A549 (cell line): ENCODE data around the gene DNAAF5. TPM values are rescaled to one million over a fixed set of nuclear protein-coding genes. Genes with fewer than 3 reads are reported as not detected.
"Not testable (repeated sequence)": the region's sequence is repeated elsewhere in the genome, so short reads cannot be mapped to it uniquely, and the experiment has no call there.

ENCODE experiments used
- ATAC-seq, 2 experiments: fragments of 200-7000 bp in 1 of 2; fragments of >200 bp in 1 of 2; cut with Nextera tagmentation in 1 of 2; cut with Tn5 transposase in 1 of 2; 3 replicates each; pipeline versions ENCODE4 v1.8.0 to v1.9.1; 2018 to 2020; ENCODE audit warnings: mild to moderate bottlenecking in 1 of 2, moderate library complexity in 1 of 2
- CTCF ChIA-PET: fragments of 300-600 bp; sonication (Branson Sonifier 250); formaldehyde crosslinking; extraction: SDS; loops from one replicate; lab custom pipeline; 2021; ENCODE audit warnings: antibody characterized with exemption, inconsistent platforms; lab: Yijun Ruan, JAX
- POLR2A ChIA-PET: fragments of 350-600 bp; formaldehyde crosslinking; extraction: SDS; loops from one replicate; lab custom pipeline; 2021; ENCODE audit warnings: antibody characterized with exemption, inconsistent platforms; lab: Yijun Ruan, JAX
- DNase-seq, 2 experiments: peaks; one replicate each; pipeline versions ENCODE4 v3.0.0 to v3.0.0-alpha.2; 2011 to 2016; ENCODE audit warnings: low read depth in 1 of 2, low spot score in 1 of 2
- FAIRE-seq: peaks from 2 replicates; lab custom pipeline; 2011; peaks lifted over from hg19 to GRCh38; lab: Jason Lieb, UNC
- H3K27ac ChIP-seq, 2 experiments: fragments of >200 bp; sonication (Bioruptor Twin); formaldehyde crosslinking; 3 replicates each; pipeline ENCODE4 v1.5.1; 2016 to 2017
- H3K4me1 ChIP-seq: fragments of >200 bp; sonication (Bioruptor Twin); formaldehyde crosslinking; 3 replicates; pipeline ENCODE4 v1.6.1; 2016
- H3K4me2 ChIP-seq: fragments of >200 bp; sonication (Bioruptor Twin); formaldehyde crosslinking; 3 replicates; pipeline ENCODE4 v1.6.1; 2016
- H3K4me3 ChIP-seq: fragments of >200 bp; sonication (Bioruptor Twin); formaldehyde crosslinking; 3 replicates; pipeline ENCODE4 v1.5.1; 2016
- H3K9me3 ChIP-seq: fragments of >200 bp; sonication (Bioruptor Twin); formaldehyde crosslinking; 3 replicates; pipeline ENCODE4 v1.6.1; 2016
- CBX8 ChIP-seq: fragments of 200-600 bp; sonication (generic); IDR thresholded peaks from 2 replicates; pipeline ENCODE4 v1.6.1; 2016
- CEBPB ChIP-seq, 2 experiments: fragments of >200 bp in 1 of 2; sonication (Bioruptor Twin) in 1 of 2; formaldehyde crosslinking in 1 of 2; IDR thresholded peaks; 2 replicates each; pipeline ENCODE4 v1.6.1; 2012 to 2016
- EHMT2 ChIP-seq: fragments of 200-600 bp; sonication (generic); IDR thresholded peaks from 2 replicates; pipeline ENCODE4 v1.6.1; 2016; ENCODE audit warnings: antibody characterized with exemption, low read depth, mild to moderate bottlenecking, moderate library complexity
- FOSB ChIP-seq: fragments of 250-450 bp; sonication (Bioruptor Pico); IDR thresholded peaks from 2 replicates; pipeline ENCODE4 v1.5.0; 2020; ENCODE audit warnings: mild to moderate bottlenecking, moderate library complexity
- HDAC2 ChIP-seq: fragments of 200-600 bp; sonication (generic); IDR thresholded peaks from 2 replicates; pipeline ENCODE4 v1.6.1; 2016
- HOXB13 ChIP-seq: fragments of 250-450 bp; sonication (Bioruptor Pico); IDR thresholded peaks from 2 replicates; pipeline ENCODE4 v1.5.0; 2020; ENCODE audit warnings: low read depth, mild to moderate bottlenecking, moderate library complexity
- HOXB5 ChIP-seq: fragments of 250-450 bp; sonication (Bioruptor Pico); IDR thresholded peaks from 2 replicates; pipeline ENCODE4 v1.5.0; 2020; ENCODE audit warnings: mild to moderate bottlenecking, moderate library complexity
- JUN ChIP-seq, 2 experiments: fragments of >200 bp; sonication (Bioruptor Twin); formaldehyde crosslinking; IDR thresholded peaks; 2 replicates in 1 of 2; 3 replicates in 1 of 2; pipeline ENCODE4 v1.6.1; 2016 to 2017
- KDM1A ChIP-seq: fragments of 200-600 bp; sonication (generic); IDR thresholded peaks from 2 replicates; pipeline ENCODE4 v1.6.1; 2016; ENCODE audit warnings: low read depth, mild to moderate bottlenecking
- KDM5A ChIP-seq: fragments of 200-600 bp; sonication (generic); IDR thresholded peaks from 2 replicates; pipeline ENCODE4 v1.6.1; 2016; ENCODE audit warnings: antibody characterized with exemption, mild to moderate bottlenecking
- NPAS2 ChIP-seq: fragments of 250-450 bp; sonication (Bioruptor Pico); IDR thresholded peaks from 2 replicates; pipeline ENCODE4 v1.8.0; 2022; ENCODE audit warnings: mild to moderate bottlenecking, moderate library complexity, borderline replicate concordance
- POLR2AphosphoS2 ChIP-seq: conservative IDR thresholded peaks from 2 replicates; pipeline ENCODE4 v1.6.1; 2012; ENCODE audit warnings: low read length, improper control_type of control experiment, inconsistent platforms
- RARB ChIP-seq: fragments of 250-450 bp; sonication (Bioruptor Pico); IDR thresholded peaks from 2 replicates; pipeline ENCODE4 v1.8.0; 2021; ENCODE audit warnings: mild to moderate bottlenecking, moderate library complexity
- ZC3H11A ChIP-seq: fragments of 450-650 bp; IDR thresholded peaks from 2 replicates; pipeline ENCODE4 v1.6.1; 2014; ENCODE audit warnings: antibody characterized with exemption, mild to moderate bottlenecking
- ZFP36 ChIP-seq: fragments of 450-650 bp; IDR thresholded peaks from 2 replicates; pipeline ENCODE4 v1.6.1; 2014; ENCODE audit warnings: borderline replicate concordance; ENCODE audit not compliant: partially characterized antibody
- ZSCAN20 ChIP-seq: fragments of 250-450 bp; sonication (Bioruptor Pico); IDR thresholded peaks from 2 replicates; pipeline ENCODE4 v1.8.0; 2022; ENCODE audit warnings: mild to moderate bottlenecking, moderate library complexity
- WGBS: methylation state at CpG from one replicate; pipeline ENCODE4 v1.1.6; 2017; ENCODE audit errors: missing lambda C conversion rate; 5-methylcytosine and 5-hydroxymethylcytosine counted together
- polyA plus RNA-seq, 4 experiments: library from polyadenylated mRNA; depleted of rRNA in 3 of 4; stranded (reverse); fragments of >200 nt; fragmentation: RNase III in 1 of 4; extraction: RNeasy Plus Mini Kit Qiagen cat#74134 plus additional on column Dnase treatment in 1 of 4; gene quantifications; 2 replicates in 3 of 4; 3 replicates in 1 of 4; pipeline ENCODE4 v1.2.3, GENCODE V29; 2011 to 2017
- TF ChIP-seq, protein P1 (sequence below): fragments of >200 bp; sonication (Bioruptor Twin); formaldehyde crosslinking; IDR thresholded peaks from 3 replicates; pipeline ENCODE4 v1.6.1; 2016
- TF ChIP-seq, protein P2 (sequence below): fragments of 200-600 bp; sonication (generic); IDR thresholded peaks from 2 replicates; pipeline ENCODE4 v1.6.1; 2016; ENCODE audit warnings: antibody characterized with exemption, mild to moderate bottlenecking, moderate library complexity
- TF ChIP-seq, protein P3 (sequence below): fragments of 150-350 bp; IDR thresholded peaks from 2 replicates; pipeline ENCODE4 v1.6.1; 2014; ENCODE audit warnings: low read depth, mild to moderate bottlenecking, low read length
- TF ChIP-seq, protein P4 (sequence below): IDR thresholded peaks from 2 replicates; pipeline ENCODE4 v1.6.1; 2012

The DNAAF5 gene
- polyA plus RNA-seq, 2 of the 4 experiments (the other 2 are of a cell fraction) = 27.8 to 34.7 TPM

DNA sequence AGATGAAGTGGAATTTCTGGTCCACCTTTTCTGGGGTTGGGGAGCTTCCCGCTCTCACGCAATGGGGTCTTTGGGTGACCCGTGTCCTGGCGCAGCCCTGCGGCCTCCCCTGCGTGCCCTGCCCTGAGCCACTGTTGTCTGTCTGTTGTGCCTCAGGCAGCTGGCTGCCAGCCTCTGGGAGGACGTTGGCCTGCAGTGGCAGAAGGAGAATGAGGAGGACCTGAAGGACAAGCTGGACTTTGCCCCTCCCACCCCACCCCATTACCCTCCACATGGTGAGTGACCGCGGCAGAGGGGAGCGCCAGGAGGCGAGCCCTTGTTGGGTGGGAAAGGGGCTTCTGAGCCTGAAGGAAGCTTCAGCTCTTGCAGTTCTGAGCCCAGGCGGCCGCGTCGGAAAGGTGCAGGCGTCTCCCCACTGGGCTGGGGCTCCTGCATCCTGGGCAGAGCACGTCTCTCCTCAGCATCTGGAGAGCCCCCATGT, 14.7 kb downstream of the DNAAF5 start:
- no peak for DNase-seq
- no peaks in the 10 kb centered on the region for H3K4me1 ChIP-seq
- 92% methylated on average over 8 of the region's 17 CpGs for WGBS
- FAIRE-seq = no peak
- POLR2A ChIA-PET = no interaction called here
- CTCF ChIA-PET = interaction anchor here (0.9 to 1.7 kb wide), 3 partner anchors 12 to 418 kb away, joined by 3 read pairs; no protein-coding TSS in a partner anchor
- TF ChIP-seq, protein P1, sequence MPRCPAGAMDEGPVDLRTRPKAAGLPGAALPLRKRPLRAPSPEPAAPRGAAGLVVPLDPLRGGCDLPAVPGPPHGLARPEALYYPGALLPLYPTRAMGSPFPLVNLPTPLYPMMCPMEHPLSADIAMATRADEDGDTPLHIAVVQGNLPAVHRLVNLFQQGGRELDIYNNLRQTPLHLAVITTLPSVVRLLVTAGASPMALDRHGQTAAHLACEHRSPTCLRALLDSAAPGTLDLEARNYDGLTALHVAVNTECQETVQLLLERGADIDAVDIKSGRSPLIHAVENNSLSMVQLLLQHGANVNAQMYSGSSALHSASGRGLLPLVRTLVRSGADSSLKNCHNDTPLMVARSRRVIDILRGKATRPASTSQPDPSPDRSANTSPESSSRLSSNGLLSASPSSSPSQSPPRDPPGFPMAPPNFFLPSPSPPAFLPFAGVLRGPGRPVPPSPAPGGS = no peak
- no peak for TF ChIP-seq ZSCAN20 (CRISPR knock-in tag)
- TF ChIP-seq, protein P2, sequence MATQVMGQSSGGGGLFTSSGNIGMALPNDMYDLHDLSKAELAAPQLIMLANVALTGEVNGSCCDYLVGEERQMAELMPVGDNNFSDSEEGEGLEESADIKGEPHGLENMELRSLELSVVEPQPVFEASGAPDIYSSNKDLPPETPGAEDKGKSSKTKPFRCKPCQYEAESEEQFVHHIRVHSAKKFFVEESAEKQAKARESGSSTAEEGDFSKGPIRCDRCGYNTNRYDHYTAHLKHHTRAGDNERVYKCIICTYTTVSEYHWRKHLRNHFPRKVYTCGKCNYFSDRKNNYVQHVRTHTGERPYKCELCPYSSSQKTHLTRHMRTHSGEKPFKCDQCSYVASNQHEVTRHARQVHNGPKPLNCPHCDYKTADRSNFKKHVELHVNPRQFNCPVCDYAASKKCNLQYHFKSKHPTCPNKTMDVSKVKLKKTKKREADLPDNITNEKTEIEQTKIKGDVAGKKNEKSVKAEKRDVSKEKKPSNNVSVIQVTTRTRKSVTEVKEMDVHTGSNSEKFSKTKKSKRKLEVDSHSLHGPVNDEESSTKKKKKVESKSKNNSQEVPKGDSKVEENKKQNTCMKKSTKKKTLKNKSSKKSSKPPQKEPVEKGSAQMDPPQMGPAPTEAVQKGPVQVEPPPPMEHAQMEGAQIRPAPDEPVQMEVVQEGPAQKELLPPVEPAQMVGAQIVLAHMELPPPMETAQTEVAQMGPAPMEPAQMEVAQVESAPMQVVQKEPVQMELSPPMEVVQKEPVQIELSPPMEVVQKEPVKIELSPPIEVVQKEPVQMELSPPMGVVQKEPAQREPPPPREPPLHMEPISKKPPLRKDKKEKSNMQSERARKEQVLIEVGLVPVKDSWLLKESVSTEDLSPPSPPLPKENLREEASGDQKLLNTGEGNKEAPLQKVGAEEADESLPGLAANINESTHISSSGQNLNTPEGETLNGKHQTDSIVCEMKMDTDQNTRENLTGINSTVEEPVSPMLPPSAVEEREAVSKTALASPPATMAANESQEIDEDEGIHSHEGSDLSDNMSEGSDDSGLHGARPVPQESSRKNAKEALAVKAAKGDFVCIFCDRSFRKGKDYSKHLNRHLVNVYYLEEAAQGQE = no peak
- no peak for TF ChIP-seq JUN (IDR thresholded peaks at IDR 0.05)
- TF ChIP-seq EHMT2 = no peak
- TF ChIP-seq, protein P3, sequence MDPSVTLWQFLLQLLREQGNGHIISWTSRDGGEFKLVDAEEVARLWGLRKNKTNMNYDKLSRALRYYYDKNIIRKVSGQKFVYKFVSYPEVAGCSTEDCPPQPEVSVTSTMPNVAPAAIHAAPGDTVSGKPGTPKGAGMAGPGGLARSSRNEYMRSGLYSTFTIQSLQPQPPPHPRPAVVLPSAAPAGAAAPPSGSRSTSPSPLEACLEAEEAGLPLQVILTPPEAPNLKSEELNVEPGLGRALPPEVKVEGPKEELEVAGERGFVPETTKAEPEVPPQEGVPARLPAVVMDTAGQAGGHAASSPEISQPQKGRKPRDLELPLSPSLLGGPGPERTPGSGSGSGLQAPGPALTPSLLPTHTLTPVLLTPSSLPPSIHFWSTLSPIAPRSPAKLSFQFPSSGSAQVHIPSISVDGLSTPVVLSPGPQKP = no peak
- TF ChIP-seq HOXB5 (CRISPR knock-in tag) = no peak
- no peak for TF ChIP-seq KDM1A
- TF ChIP-seq NPAS2 = no peak
- no peak for TF ChIP-seq ZFP36
- no peak for TF ChIP-seq POLR2AphosphoS2
- no peak overlapping the region for H3K4me3 ChIP-seq
- no peak overlapping the region for H3K27ac ChIP-seq
- no peak for ATAC-seq
- H3K9me3 ChIP-seq = no peaks in the 10 kb centered on the region
- no peak overlapping the region for H3K4me2 ChIP-seq

DNA sequence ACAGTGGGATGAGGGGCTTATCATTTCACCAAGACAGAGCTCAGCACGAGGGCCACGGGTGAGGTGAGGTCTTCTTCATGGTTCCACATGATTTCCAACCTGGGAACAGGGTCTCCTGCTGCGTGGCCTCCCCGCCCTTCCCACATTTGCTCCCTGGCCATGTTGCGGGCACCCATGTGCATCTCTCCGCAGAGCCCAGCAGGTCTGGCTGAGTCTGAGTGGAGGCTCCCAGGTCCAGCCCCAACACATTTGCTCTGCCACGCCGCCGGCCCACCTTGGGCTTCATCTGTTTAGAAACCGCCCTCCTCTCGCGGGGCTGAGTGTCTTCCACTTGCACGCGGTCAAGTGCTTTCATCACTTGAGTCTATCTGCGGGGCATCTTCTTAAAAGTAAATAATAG, 15.4 kb downstream of the DNAAF5 start:
- no peak for TF ChIP-seq HDAC2
- TF ChIP-seq RARB (CRISPR knock-in tag) = no peak
- no peak for TF ChIP-seq KDM5A
- TF ChIP-seq CBX8 = no peak
- TF ChIP-seq HOXB13 (CRISPR knock-in tag) = no peak
- no peak for TF ChIP-seq ZC3H11A
- no peak for TF ChIP-seq POLR2AphosphoS2
- TF ChIP-seq FOSB = no peak
- Histone ChIP-seq H3K4me1 (no peaks in the 10 kb centered on the region), H3K9me3 (no peaks in the 10 kb centered on the region), H3K4me3 (no peak overlapping the region), H3K27ac (no peak overlapping the region), H3K4me2 (no peak overlapping the region)
- WGBS = 87% methylated on average over 15 of the region's 15 CpGs
- FAIRE-seq (no peak), ATAC-seq (no peak), DNase-seq (no peak)
- CTCF ChIA-PET = interaction anchor here (0.9 to 1.2 kb wide), 3 partner anchors 131 to 419 kb away, joined by 3 read pairs; no protein-coding TSS in a partner anchor
- POLR2A ChIA-PET = no interaction called here

DNA sequence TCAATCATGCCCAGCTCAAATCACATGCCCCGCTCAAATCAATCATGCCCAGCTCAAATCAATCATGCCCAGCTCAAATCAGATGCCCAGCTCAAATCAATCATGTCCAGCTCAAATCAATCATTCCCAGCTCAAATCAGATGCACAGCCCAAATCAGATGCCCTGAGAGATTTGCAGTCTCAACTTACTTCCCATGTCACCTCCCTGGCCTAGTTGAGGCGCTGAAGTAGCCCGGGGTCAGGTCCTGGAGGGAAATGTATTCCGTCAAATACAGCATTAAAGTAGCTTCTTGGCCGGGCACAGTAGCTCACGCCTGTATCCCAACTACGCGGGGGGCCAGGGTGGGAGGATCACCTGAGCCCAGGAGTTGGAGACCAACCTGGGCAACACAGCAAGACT, 16.3 kb downstream of the DNAAF5 start:
- no peaks in the 10 kb centered on the region for H3K4me1 ChIP-seq
- H3K4me3 ChIP-seq = no peak overlapping the region
- no peak for DNase-seq
- POLR2A ChIA-PET = no interaction called here
- H3K4me2 ChIP-seq = no peak overlapping the region
- no peaks in the 10 kb centered on the region for H3K9me3 ChIP-seq
- no peak for ATAC-seq
- no peak for TF ChIP-seq CEBPB (IDR thresholded peaks at IDR 0.05)
- TF ChIP-seq, protein P4, sequence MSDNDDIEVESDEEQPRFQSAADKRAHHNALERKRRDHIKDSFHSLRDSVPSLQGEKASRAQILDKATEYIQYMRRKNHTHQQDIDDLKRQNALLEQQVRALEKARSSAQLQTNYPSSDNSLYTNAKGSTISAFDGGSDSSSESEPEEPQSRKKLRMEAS = no peak
- no peak for TF ChIP-seq RARB (CRISPR knock-in tag)
- TF ChIP-seq, all 56 proteins: peak for 0
- no peak overlapping the region for H3K27ac ChIP-seq
- WGBS = 79% methylated on average over 8 of the region's 8 CpGs
- FAIRE-seq = no peak
- CTCF ChIA-PET = interaction anchor here (1.2 to 1.4 kb wide), 2 partner anchors 130 to 420 kb away, joined by 3 to 4 read pairs; no protein-coding TSS in a partner anchor

DNA sequence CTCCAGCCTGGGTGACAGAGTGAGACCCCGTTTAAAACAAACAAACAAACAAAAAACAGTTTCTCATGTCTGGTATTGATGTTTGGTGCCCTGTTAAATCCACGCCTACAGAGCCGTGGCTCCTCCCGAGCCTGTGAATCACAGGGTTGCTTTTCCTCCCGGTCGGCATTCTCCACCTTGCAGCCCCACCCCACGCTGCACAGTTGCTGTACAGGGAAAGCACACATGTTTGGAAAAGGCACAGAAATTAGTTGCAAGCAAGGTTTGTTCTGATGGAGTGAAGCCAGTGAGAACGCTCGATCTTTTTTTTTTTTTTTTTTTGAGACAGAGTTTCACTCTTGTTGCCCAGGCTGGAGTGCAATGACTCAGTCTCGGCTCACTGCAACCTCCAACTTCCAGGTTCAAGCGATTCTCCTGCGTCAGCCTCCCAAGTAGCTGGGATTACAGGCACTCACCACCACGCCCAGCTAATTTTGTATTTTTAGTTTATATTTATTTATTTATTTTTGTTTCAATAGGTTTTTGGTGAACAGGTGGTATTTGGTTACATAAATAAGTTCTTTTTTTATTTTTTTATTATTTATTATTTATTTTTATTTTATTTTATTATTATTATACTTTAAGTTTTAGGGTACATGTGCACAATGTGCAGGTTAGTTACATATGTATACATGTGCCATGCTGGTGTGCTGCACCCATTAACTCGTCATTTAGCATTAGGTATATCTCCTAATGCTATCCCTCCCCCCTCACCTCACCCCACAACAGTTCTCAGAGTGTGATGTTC, 17.0 kb downstream of the DNAAF5 start:
- 82% methylated on average over 14 of the region's 14 CpGs for WGBS
- H3K4me2 ChIP-seq, H3K4me3 ChIP-seq, H3K4me1 ChIP-seq, FAIRE-seq, H3K9me3 ChIP-seq, DNase-seq, POLR2A ChIA-PET, ATAC-seq, H3K27ac ChIP-seq: not testable (repeated sequence)
- CTCF ChIA-PET = interaction anchor here (1.4 kb wide), 1 partner anchor 421 kb away, joined by 4 read pairs; no protein-coding TSS in a partner anchor

DNA sequence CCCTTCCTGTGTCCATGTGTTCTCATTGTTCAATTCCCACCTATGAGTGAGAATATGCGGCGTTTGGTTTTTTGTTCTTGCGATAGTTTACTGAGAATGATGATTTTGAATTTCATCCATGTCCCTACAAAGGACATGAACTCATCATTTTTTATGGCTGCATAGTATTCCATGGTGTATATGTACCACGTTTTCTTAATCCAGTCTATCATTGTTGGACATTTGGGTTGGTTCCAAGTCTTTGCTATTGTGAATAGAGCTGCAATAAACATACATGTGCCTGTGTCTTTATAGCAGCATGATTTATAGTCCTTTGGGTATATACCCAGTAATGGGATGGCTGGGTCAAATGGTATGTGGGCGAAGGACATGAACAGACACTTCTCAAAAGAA, 17.6 kb downstream of the DNAAF5 start:
- FAIRE-seq, ATAC-seq, POLR2A ChIA-PET, H3K4me1 ChIP-seq, DNase-seq, H3K9me3 ChIP-seq, H3K4me3 ChIP-seq, H3K4me2 ChIP-seq, H3K27ac ChIP-seq: not testable (repeated sequence)
- 96% methylated on average over 5 of the region's 5 CpGs for WGBS
- CTCF ChIA-PET = interaction anchor here (1.4 kb wide), 1 partner anchor 421 kb away, joined by 4 read pairs; no protein-coding TSS in a partner anchor
